Kidney (tissue), 14 donors: Measurements from ENCODE around the gene NDUFV1. TPM values are rescaled to one million over a fixed set of nuclear protein-coding genes. Genes with fewer than 3 reads are reported as not detected.

Source experiments
- DNase-seq, 5 donors: peaks; one replicate each; pipeline ENCODE4 v3.0.0-alpha.2; 2013 to 2020
- FAIRE-seq: peaks from 2 replicates; lab custom pipeline; 2012; peaks lifted over from hg19 to GRCh38; lab: Jason Lieb, UNC
- H3K27ac ChIP-seq, 2 donors: one replicate each; pipeline ENCODE4 v1.7.0; 2013; ENCODE audit warnings: low read depth in 2 of 2, low read length in 2 of 2, inconsistent platforms in 1 of 2
- H3K27me3 ChIP-seq: one replicate; pipeline ENCODE4 v1.7.1; 2013; ENCODE audit warnings: low read length, inconsistent platforms; ENCODE audit not compliant: control insufficient read depth, insufficient read depth
- H3K36me3 ChIP-seq, 3 donors: one replicate each; pipeline versions ENCODE4 v1.7.0 to v1.7.1; 2013; ENCODE audit warnings: low read length in 3 of 3, control low read depth in 1 of 3, inconsistent platforms in 1 of 3; ENCODE audit not compliant: insufficient read depth in 3 of 3, control insufficient read depth in 2 of 3
- H3K4me1 ChIP-seq, 3 donors: one replicate each; pipeline versions ENCODE4 v1.7.0 to v1.7.1; 2013; ENCODE audit warnings: low read length in 3 of 3, inconsistent platforms in 1 of 3, low read depth in 1 of 3; ENCODE audit not compliant: control insufficient read depth in 2 of 3, insufficient read depth in 2 of 3
- H3K4me3 ChIP-seq, 3 donors: one replicate each; pipeline versions ENCODE4 v1.7.0 to v1.8.1; 2013; ENCODE audit warnings: low read length in 3 of 3, control low read depth in 1 of 3, inconsistent platforms in 1 of 3
- H3K9ac ChIP-seq, 3 donors: one replicate each; pipeline versions ENCODE4 v1.7.0 to v1.7.1; 2013; ENCODE audit warnings: low read length in 3 of 3, control low read depth in 1 of 3, inconsistent platforms in 1 of 3
- H3K9me3 ChIP-seq, 3 donors: one replicate each; pipeline versions ENCODE4 v1.7.0 to v1.7.1; 2013; ENCODE audit warnings: low read length in 3 of 3, control low read depth in 1 of 3, inconsistent platforms in 1 of 3; ENCODE audit not compliant: control insufficient read depth in 2 of 3, insufficient read depth in 1 of 3
- intact Hi-C: fragments of 100-400 bp; cut with DNase I; formaldehyde crosslinking; loops from one replicate; pipeline ENCODE4 v1.11.1; 2022
- polyA plus RNA-seq: library from polyadenylated mRNA; stranded (reverse); fragments of 350-450 nt; fragmentation: Illumina TruSeq; extraction: RNeasy Lipid Tissue Mini Kit (QIAGEN cat#74804); gene quantifications from one replicate; pipeline ENCODE4 v1.2.3, GENCODE V29; 2014; ENCODE audit warnings: low read depth, low replicate concordance; ENCODE audit not compliant: insufficient read depth
- total RNA-seq: library from RNA; stranded (reverse); fragmentation: NEBNext Ultra II Directional; extraction: Animal tissue kit (Norgen Biotek cat#: 25700); gene quantifications from one replicate; pipeline ENCODE4 v1.2.1, GENCODE V29; 2021
- TF ChIP-seq, protein P1 (sequence below): IDR thresholded peaks from 3 replicates; pipeline ENCODE4 v1.5.1; 2012; ENCODE audit warnings: mild to moderate bottlenecking, moderate library complexity, borderline replicate concordance; ENCODE audit not compliant: insufficient read depth; ENCODE audit errors: extremely low read depth
- donor health status: control.
- donor health status: control.
- donor health status: control.
- donor health status: control.
- donor health status: control.
- donor health status: DM: yes; HTN: yes; CAD: no.
- donor health status: Normal renal cell carcinoma (clear cell type).

NDUFV1 gene
- total and polyA plus RNA-seq, 2 donors from 2014 or later, result 191 to 395 TPM

DNA sequence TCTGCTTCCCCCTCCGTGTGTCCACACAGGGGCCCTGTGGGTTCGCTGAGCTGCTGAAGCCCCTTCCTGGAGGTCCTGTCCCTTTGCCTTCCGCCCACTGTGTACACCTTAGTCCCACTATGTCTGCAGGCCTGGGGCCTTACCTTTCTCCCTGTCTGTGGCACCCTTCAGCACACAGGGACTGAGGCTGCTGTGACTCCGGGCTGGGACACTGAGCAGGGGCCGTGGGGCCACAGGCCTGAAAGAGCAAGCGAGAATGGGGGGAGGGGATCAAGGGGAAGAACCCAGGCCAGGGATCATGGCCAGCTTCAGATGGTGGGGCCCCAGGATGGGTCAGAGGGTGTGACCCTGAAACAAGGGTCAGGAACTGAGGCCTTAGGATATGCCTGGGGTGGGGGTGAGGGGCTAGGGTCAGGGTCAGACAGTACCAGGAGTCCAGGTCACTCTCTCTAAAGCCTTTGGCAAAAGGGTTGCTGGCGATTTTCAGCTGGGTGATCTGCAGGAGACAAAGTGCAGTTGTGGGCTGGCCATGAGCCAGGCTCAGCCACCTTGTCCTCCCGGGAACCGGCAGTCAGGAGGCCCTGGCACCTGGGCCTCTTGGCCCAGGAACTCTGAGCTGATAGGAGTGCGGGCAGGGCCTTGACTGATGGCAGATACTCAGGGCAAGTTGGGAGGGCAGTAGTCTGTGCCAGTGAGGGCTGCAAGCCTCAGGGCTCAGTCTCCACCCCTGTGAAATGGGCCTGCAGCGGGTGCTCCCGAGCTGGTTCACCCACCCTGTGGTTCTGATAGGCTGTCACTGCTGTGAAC, 25.6 kb downstream of the NDUFV1 start:
- intact Hi-C loops, result no loop called here
- Histone ChIP-seq H3K36me3 (no peaks in the 10 kb centered on the region), H3K27me3 (no peaks in the 10 kb centered on the region), H3K4me1 (peaks cover 0 to 21% (median 6%) of the 10 kb centered on the region in 3 donors), H3K9me3 (no peaks in the 10 kb centered on the region), H3K27ac (no peak overlapping the region), H3K4me3 (no peak overlapping the region), H3K9ac (no peak overlapping the region)
- DNase-seq, result peak in 2 of 5 donors; percentile 54 to 74
- no peak for FAIRE-seq
- TF ChIP-seq, protein P1, sequence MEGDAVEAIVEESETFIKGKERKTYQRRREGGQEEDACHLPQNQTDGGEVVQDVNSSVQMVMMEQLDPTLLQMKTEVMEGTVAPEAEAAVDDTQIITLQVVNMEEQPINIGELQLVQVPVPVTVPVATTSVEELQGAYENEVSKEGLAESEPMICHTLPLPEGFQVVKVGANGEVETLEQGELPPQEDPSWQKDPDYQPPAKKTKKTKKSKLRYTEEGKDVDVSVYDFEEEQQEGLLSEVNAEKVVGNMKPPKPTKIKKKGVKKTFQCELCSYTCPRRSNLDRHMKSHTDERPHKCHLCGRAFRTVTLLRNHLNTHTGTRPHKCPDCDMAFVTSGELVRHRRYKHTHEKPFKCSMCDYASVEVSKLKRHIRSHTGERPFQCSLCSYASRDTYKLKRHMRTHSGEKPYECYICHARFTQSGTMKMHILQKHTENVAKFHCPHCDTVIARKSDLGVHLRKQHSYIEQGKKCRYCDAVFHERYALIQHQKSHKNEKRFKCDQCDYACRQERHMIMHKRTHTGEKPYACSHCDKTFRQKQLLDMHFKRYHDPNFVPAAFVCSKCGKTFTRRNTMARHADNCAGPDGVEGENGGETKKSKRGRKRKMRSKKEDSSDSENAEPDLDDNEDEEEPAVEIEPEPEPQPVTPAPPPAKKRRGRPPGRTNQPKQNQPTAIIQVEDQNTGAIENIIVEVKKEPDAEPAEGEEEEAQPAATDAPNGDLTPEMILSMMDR, result no peak

DNA sequence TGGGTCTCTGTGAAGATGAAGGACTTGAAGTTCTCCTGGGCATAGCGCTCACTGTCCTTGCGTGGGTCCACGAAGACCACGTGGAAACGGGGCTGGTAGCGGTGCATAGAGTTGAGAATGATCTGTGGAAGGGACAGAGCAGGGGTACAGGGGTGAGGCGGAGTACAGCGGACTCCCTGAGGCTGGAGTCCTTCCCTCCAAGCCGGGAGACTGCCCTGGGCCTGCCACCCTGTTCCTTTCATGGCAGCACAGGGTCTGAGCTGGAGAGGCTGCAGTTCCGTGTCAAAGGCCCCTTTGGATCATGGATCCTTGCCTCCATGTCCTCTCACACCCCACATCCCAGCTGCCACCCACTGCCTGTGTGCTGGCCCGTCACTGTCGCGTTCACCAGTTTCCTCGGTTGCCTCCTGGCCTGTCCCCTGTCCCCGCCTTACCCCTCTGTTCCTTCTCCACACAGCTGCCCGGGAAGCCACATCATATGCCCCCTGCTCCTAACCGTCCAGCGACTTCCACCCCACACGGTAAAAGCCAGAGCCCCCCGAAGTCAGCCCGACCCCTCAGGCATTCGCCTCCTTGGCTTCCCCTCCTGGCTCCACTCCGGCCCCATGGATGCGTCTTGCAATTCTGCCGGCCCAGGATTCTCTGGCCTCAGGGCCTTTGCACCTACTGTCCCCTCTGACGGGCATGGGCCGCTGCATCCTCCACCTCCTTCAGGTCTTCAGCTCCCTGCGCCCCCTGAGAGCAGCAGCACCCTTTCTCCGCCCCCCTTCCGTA, 26.4 kb downstream of the NDUFV1 start:
- H3K27ac ChIP-seq, result no peak overlapping the region

DNA sequence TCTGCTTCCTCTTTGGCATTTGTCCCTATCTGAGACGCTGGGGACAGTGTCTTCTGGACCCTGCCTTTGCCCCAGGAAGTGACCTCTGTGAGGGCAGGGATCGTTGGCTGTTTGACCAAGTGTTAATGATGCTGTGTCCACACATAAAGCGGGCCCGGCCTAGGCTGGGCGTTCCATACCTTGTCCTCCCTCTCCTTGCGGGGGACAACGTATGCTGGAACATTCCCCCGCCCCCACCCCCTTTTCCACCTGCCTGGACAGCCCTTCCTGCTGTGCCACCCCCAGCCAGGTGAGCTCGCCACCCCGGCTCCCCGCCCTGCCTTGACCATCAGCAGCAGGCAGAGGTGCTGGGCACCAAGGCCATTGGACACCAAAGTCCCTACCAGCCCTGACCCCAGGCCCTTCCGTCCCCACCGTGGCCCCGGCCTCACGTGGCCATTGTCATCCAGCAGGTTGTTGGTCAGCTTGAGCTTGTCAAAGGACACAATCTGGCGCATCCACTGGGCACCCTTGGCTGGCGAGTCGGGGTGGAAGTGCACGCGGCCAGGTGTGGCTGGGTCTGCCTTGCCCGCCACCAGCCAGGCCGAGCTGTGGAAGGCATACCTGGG, 27.1 kb downstream of the NDUFV1 start:
- FAIRE-seq (no peak), DNase-seq (peak in 2 of 5 donors; percentile 50 to 67)
- H3K27ac ChIP-seq, result no peak overlapping the region
- peaks cover 0 to 20% (median 6%) of the 10 kb centered on the region in 3 donors for H3K4me1 ChIP-seq
- H3K9me3 ChIP-seq, result no peaks in the 10 kb centered on the region
- H3K4me3 ChIP-seq, result no peak overlapping the region
- no peaks in the 10 kb centered on the region for H3K36me3 ChIP-seq
- H3K27me3 ChIP-seq, result no peaks in the 10 kb centered on the region
- TF ChIP-seq, protein P1, result no peak
- H3K9ac ChIP-seq, result no peak overlapping the region
- intact Hi-C loops, result no loop called here

More for the DNA sequence above, 26.4 kb downstream of the NDUFV1 start:
- intact Hi-C loops, result no loop called here
- no peak for FAIRE-seq
- Histone ChIP-seq H3K9me3 (no peaks in the 10 kb centered on the region), H3K4me1 (peaks cover 0 to 21% (median 6%) of the 10 kb centered on the region in 3 donors), H3K36me3 (no peaks in the 10 kb centered on the region), H3K27me3 (no peaks in the 10 kb centered on the region), H3K9ac (no peak overlapping the region), H3K4me3 (no peak overlapping the region)
- TF ChIP-seq, protein P1, result no peak
- DNase-seq, result peak in 2 of 5 donors; percentile 52 to 79
